ENCODE results near the gene GAMT. TPM values are rescaled to one million over a fixed set of nuclear protein-coding genes. Genes with fewer than 3 reads are reported as not detected.
A peak's percentile ranks its signal among the peaks of the same experiment; 100 is the strongest.

GAMT gene
- total and polyA plus RNA-seq, 2 of the 13 experiments (the other 11 are each of a cell fraction or from before 2014, with no cell fraction given), result 115 to 124 TPM

DNA sequence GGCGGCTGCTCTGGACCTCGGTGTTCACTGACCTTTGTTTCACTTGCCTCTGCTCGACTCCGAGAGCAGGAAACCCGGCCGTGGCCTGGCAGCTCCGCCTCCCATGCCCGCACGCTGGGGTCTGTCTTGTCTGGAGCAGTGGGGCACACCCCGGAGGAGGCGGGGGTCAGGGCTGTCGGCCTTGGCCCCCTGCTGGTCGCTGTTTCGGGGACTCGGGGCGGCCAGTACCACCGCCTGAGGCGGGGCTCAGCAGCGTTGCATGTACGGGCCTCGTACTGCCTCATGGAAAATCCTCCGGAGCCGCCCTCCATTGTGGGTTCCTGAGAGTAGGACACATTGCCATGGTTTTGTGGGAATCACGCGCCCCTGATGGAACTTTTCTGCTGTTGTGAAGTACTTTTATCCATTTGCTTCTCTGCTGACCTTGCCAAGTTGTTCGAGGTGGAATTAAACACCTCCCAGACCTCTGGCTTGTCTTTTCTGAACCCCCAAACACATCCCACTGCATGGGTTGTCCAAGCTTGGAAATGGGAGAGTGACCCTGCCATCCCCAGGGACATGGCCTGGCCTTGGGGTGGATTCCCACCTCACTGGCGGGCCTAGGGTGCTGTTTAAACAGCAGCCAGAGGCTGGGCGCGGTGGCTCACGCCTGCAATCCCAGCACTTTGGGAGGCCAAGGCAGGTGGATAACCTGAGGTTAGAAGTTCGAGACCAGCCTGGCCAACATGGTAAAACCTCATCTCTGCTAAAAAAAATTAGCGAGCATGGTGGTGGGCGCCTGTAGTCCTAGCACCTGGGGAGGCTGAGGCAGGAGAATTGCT is 23.2 kb downstream of the GAMT start:
- Histone ChIP-seq H3K27me3 (ENCODE audit: control insufficient read depth in 1 of 2, insufficient read depth in 2 of 2, low read length in 2 of 2) (no peaks in the 10 kb centered on the region), H3K79me2 (ENCODE audit: insufficient read depth, low read length) (no peaks in the 10 kb centered on the region), H3K9me3 (ENCODE audit: low read length) (no peaks in the 10 kb centered on the region), H3K4me2 (ENCODE audit: low read depth, low read length) (no peak overlapping the region), H3K4me3 (replicated peaks in 1 of 3; ENCODE audit: insufficient read depth in 1 of 3, low read depth in 2 of 3, low read length in 3 of 3) (peak overlapping the region in 1 of 3 experiments; percentile 21; a peak in 1 of 6 replicates), H4K20me1 (ENCODE audit: insufficient read depth, low read length) (no peaks in the 10 kb centered on the region), H3K4me1 (ENCODE audit: insufficient read depth, low read length) (peaks cover 54% of the 10 kb centered on the region), H3K27ac (ENCODE audit: extremely low read length, insufficient read depth, low read length) (peak overlapping the region; percentile 50), H3K36me3 (replicated peaks in 1 of 2; ENCODE audit: control insufficient read depth in 1 of 2, insufficient read depth in 2 of 2, low read length in 2 of 2) (no peaks in the 10 kb centered on the region; a peak in 1 of 5 replicates), H3K9ac (ENCODE audit: insufficient read depth, low read depth, low read length) (no peak overlapping the region), H2AFZ (ENCODE audit: low read length) (no peak overlapping the region)
- intact Hi-C loops (cut with micrococcal nuclease; ENCODE audit: unreplicated experiment) (no loop called here), in situ Hi-C loops (cut with HindIII; ENCODE audit: extremely low pct_ligation_motif_present, low pct_unique_long_range_greater_than_20kb) (no loop called here)
- no TSS peak for BruUV-seq (replicated peaks)
- FAIRE-seq (no peak), ATAC-seq (peak; percentile 31), DNase-seq (ENCODE audit: low spot score) (no peak)
- 91% methylated on average over 11 of the region's 33 CpGs for WGBS (ENCODE audit: low lambda C conversion rate)
- POLR2A ChIA-PET, result interaction anchor here (0.6 to 1.5 kb wide), 3 partner anchors 95 to 103 kb away, joined by 3 read pairs; partner anchors contain the start of gene FAM174C
- CTCF ChIA-PET (ENCODE audit: low intra/inter-chr PET ratio, low total read pairs), result no interaction called here
- TF ChIP-seq PHF5A (CRISPR knock-in tag; IDR thresholded peaks at IDR 0.05; ENCODE audit: low read depth, unreplicated experiment) (no peak), FOXP1 (IDR thresholded peaks at IDR 0.05) (no peak), FOXP1 (CRISPR knock-in tag; IDR thresholded peaks at IDR 0.05) (no peak), GABPB1 (CRISPR knock-in tag; IDR thresholded peaks at IDR 0.05) (peak; percentile 35; the same call in 1 of the 2 replicates), SAP130 (CRISPR knock-in tag; IDR thresholded peaks at IDR 0.05; ENCODE audit: low read depth) (peak; percentile 26; the same call in 1 of the 2 replicates), ZNF557 (CRISPR knock-in tag; IDR thresholded peaks at IDR 0.05) (no peak), ELF4 (CRISPR knock-in tag; IDR thresholded peaks at IDR 0.05; ENCODE audit: borderline replicate concordance) (no peak), ZC3H13 (CRISPR knock-in tag; IDR thresholded peaks at IDR 0.05) (0 out of 2 replicates have a peak, but pooled peaks have one; percentile 15), ZNF891 (CRISPR knock-in tag; IDR thresholded peaks at IDR 0.05) (no peak), RARA (CRISPR knock-in tag; IDR thresholded peaks at IDR 0.05) (peak; percentile 54; the same call in 1 of the 2 replicates), ZNF34 (CRISPR knock-in tag; IDR thresholded peaks at IDR 0.05; ENCODE audit: borderline replicate concordance) (no peak), HDAC6 (IDR thresholded peaks at IDR 0.05; ENCODE audit: low read depth, low read length) (no peak), LCORL (IDR thresholded peaks at IDR 0.05) (no peak), LCORL (CRISPR knock-in tag; IDR thresholded peaks at IDR 0.05) (no peak), ATF7-NPFF (CRISPR knock-in tag; IDR thresholded peaks at IDR 0.05; ENCODE audit: low read depth) (0 out of 2 replicates have a peak, but pooled peaks have one; percentile 35), ZNF570 (CRISPR knock-in tag; IDR thresholded peaks at IDR 0.05; ENCODE audit: borderline replicate concordance) (no peak), HOXA5 (CRISPR knock-in tag; IDR thresholded peaks at IDR 0.05) (no peak)
- TF ChIP-seq, protein P1, sequence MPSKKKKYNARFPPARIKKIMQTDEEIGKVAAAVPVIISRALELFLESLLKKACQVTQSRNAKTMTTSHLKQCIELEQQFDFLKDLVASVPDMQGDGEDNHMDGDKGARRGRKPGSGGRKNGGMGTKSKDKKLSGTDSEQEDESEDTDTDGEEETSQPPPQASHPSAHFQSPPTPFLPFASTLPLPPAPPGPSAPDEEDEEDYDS (CRISPR knock-in tag; IDR thresholded peaks at IDR 0.05), result no peak
- TF ChIP-seq, protein P2, sequence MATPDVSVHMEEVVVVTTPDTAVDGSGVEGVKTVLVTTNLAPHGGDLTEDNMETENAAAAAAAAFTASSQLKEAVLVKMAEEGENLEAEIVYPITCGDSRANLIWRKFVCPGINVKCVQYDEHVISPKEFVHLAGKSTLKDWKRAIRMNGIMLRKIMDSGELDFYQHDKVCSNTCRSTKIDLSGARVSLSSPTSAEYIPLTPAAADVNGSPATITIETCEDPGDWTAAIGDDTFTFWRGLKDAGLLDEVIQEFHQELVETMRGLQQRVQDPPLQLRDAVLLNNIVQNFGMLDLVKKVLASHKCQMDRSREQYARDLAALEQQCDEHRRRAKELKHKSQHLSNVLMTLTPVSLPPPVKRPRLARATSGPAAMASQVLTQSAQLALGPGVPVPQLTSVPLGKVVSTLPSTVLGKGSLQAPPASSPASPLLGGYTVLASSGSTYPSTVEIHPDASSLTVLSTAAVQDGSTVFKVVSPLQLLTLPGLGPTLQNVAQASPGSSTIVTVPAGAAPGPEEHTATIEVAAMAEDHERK (CRISPR knock-in tag; IDR thresholded peaks at IDR 0.05; ENCODE audit: low read depth), result no peak
- TF ChIP-seq, protein P3, sequence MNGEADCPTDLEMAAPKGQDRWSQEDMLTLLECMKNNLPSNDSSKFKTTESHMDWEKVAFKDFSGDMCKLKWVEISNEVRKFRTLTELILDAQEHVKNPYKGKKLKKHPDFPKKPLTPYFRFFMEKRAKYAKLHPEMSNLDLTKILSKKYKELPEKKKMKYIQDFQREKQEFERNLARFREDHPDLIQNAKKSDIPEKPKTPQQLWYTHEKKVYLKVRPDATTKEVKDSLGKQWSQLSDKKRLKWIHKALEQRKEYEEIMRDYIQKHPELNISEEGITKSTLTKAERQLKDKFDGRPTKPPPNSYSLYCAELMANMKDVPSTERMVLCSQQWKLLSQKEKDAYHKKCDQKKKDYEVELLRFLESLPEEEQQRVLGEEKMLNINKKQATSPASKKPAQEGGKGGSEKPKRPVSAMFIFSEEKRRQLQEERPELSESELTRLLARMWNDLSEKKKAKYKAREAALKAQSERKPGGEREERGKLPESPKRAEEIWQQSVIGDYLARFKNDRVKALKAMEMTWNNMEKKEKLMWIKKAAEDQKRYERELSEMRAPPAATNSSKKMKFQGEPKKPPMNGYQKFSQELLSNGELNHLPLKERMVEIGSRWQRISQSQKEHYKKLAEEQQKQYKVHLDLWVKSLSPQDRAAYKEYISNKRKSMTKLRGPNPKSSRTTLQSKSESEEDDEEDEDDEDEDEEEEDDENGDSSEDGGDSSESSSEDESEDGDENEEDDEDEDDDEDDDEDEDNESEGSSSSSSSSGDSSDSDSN (CRISPR knock-in tag; IDR thresholded peaks at IDR 0.05), result peak; percentile 33; the same call in 1 of the 2 replicates

Measured in HepG2 (cell line).